ENCODE measurements around the gene ACVR1B. TPM values are rescaled to one million over a fixed set of nuclear protein-coding genes. Genes with fewer than 3 reads are reported as not detected.

The ACVR1B gene
- total RNA-seq, 1 donor from 2014 or later, result 13.8 TPM

GRCh38 chr12:52041035-52041434 is 89.5 kb downstream of the ACVR1B start:
- Mint-ChIP-seq H3K4me1 (ENCODE audit: low read depth, unreplicated experiment) (no peaks in the 10 kb centered on the region), H3K27ac (ENCODE audit: unreplicated experiment) (no peak overlapping the region)

GRCh38 chr12:52041695-52042123 is 90.2 kb downstream of the ACVR1B start:
- Mint-ChIP-seq H3K4me1 (ENCODE audit: low read depth, unreplicated experiment) (no peaks in the 10 kb centered on the region), H3K27me3 (ENCODE audit: low read depth, unreplicated experiment) (peaks cover 17% of the 10 kb centered on the region), H3K27ac (ENCODE audit: unreplicated experiment) (no peak overlapping the region), H3K9me3 (ENCODE audit: unreplicated experiment) (no peaks in the 10 kb centered on the region), H3K36me3 (ENCODE audit: low read depth, unreplicated experiment) (peaks cover 2% of the 10 kb centered on the region), H3K4me3 (ENCODE audit: unreplicated experiment) (no peak overlapping the region)
- H3K9ac ChIP-seq (ENCODE audit: low read length), result no peak overlapping the region
- no peak overlapping the region for H3K27ac ChIP-seq (ENCODE audit: low read depth, low read length)
- H3K4me2 ChIP-seq (ENCODE audit: low read length), result no peak overlapping the region
- no peak overlapping the region for H3K4me3 ChIP-seq (ENCODE audit: insufficient read depth, low read depth, low read length)
- H4K20me1 ChIP-seq (ENCODE audit: insufficient read depth, low read length), result peaks cover 27% of the 10 kb centered on the region
- H3K4me1 ChIP-seq (ENCODE audit: insufficient read depth, low read length), result peaks cover 6% of the 10 kb centered on the region
- TF ChIP-seq EZH2 (IDR thresholded peaks at IDR 0.05; ENCODE audit: insufficient read depth, low read length), result no peak
- TF ChIP-seq CTCF (IDR thresholded peaks at IDR 0.05; ENCODE audit: insufficient read depth, low read depth, low read length), result no peak
- H2AFZ ChIP-seq (ENCODE audit: low read depth, low read length), result no peak overlapping the region
- no peaks in the 10 kb centered on the region for H3K9me3 ChIP-seq (ENCODE audit: insufficient read depth, low read depth, low read length)
- H3K36me3 ChIP-seq (ENCODE audit: insufficient read depth, low read length), result no peaks in the 10 kb centered on the region
- DNase-seq (ENCODE audit: low read depth), result peak; percentile 27
- H3K79me2 ChIP-seq (ENCODE audit: insufficient read depth, low read length), result no peaks in the 10 kb centered on the region
- no peaks in the 10 kb centered on the region for H3K27me3 ChIP-seq (ENCODE audit: insufficient read depth, low read length)
- no peak for FAIRE-seq

More at GRCh38 chr12:52041035-52041434, 89.5 kb downstream of the ACVR1B start:
- peaks cover 20% of the 10 kb centered on the region for H3K27me3 Mint-ChIP-seq (ENCODE audit: low read depth, unreplicated experiment)
- Histone ChIP-seq H3K79me2 (ENCODE audit: insufficient read depth, low read length) (no peaks in the 10 kb centered on the region), H3K36me3 (ENCODE audit: insufficient read depth, low read length) (no peaks in the 10 kb centered on the region), H3K27ac (ENCODE audit: low read depth, low read length) (no peak overlapping the region), H3K9ac (ENCODE audit: low read length) (no peak overlapping the region), H3K9me3 (ENCODE audit: insufficient read depth, low read depth, low read length) (no peaks in the 10 kb centered on the region), H4K20me1 (ENCODE audit: insufficient read depth, low read length) (peaks cover 27% of the 10 kb centered on the region), H2AFZ (ENCODE audit: low read depth, low read length) (no peak overlapping the region), H3K4me1 (ENCODE audit: insufficient read depth, low read length) (peaks cover 11% of the 10 kb centered on the region), H3K27me3 (ENCODE audit: insufficient read depth, low read length) (no peaks in the 10 kb centered on the region), H3K4me3 (ENCODE audit: insufficient read depth, low read depth, low read length) (no peak overlapping the region), H3K4me2 (ENCODE audit: low read length) (no peak overlapping the region)
- FAIRE-seq (no peak), DNase-seq (ENCODE audit: low read depth) (no peak)
- H3K36me3 Mint-ChIP-seq (ENCODE audit: low read depth, unreplicated experiment), result peaks cover 2% of the 10 kb centered on the region
- no peak overlapping the region for H3K4me3 Mint-ChIP-seq (ENCODE audit: unreplicated experiment)
- H3K9me3 Mint-ChIP-seq (ENCODE audit: unreplicated experiment), result no peaks in the 10 kb centered on the region
- no peak for TF ChIP-seq CTCF (IDR thresholded peaks at IDR 0.05; ENCODE audit: insufficient read depth, low read depth, low read length)
- TF ChIP-seq EZH2 (IDR thresholded peaks at IDR 0.05; ENCODE audit: insufficient read depth, low read length), result no peak

- H2AFZ ChIP-seq (ENCODE audit: low read depth, low read length), result no peak overlapping the region
- Mint-ChIP-seq H3K36me3 (ENCODE audit: low read depth, unreplicated experiment) (peaks cover 2% of the 10 kb centered on the region), H3K27ac (ENCODE audit: unreplicated experiment) (no peak overlapping the region), H3K4me3 (ENCODE audit: unreplicated experiment) (no peak overlapping the region), H3K9me3 (ENCODE audit: unreplicated experiment) (no peaks in the 10 kb centered on the region), H3K4me1 (ENCODE audit: low read depth, unreplicated experiment) (no peaks in the 10 kb centered on the region), H3K27me3 (ENCODE audit: low read depth, unreplicated experiment) (peaks cover 18% of the 10 kb centered on the region)
- no peak for TF ChIP-seq EZH2 (IDR thresholded peaks at IDR 0.05; ENCODE audit: insufficient read depth, low read length)
- no peak for TF ChIP-seq CTCF (IDR thresholded peaks at IDR 0.05; ENCODE audit: insufficient read depth, low read depth, low read length)
- H3K27ac ChIP-seq (ENCODE audit: low read depth, low read length), result no peak overlapping the region
- H3K36me3 ChIP-seq (ENCODE audit: insufficient read depth, low read length), result no peaks in the 10 kb centered on the region
- H3K4me1 ChIP-seq (ENCODE audit: insufficient read depth, low read length), result no peaks in the 10 kb centered on the region
- H3K4me2 ChIP-seq (ENCODE audit: low read length), result no peak overlapping the region
- no peaks in the 10 kb centered on the region for H3K9me3 ChIP-seq (ENCODE audit: insufficient read depth, low read depth, low read length)
- no peak overlapping the region for H3K9ac ChIP-seq (ENCODE audit: low read length)
- H3K27me3 ChIP-seq (ENCODE audit: insufficient read depth, low read length), result no peaks in the 10 kb centered on the region
- peaks cover 27% of the 10 kb centered on the region for H4K20me1 ChIP-seq (ENCODE audit: insufficient read depth, low read length)
- H3K79me2 ChIP-seq (ENCODE audit: insufficient read depth, low read length), result no peaks in the 10 kb centered on the region
- no peak for FAIRE-seq
- H3K4me3 ChIP-seq (ENCODE audit: insufficient read depth, low read depth, low read length), result no peak overlapping the region
- DNase-seq (ENCODE audit: low read depth), result no peak
Observed at GRCh38 chr12:52042706-52043385, 91.3 kb downstream of the ACVR1B start.

Data from astrocyte (in vitro differentiated cells and primary cell).